ENCODE results near the gene SRMS. TPM values are rescaled to one million over a fixed set of nuclear protein-coding genes. Genes with fewer than 3 reads are reported as not detected.

Gene SRMS
- total RNA-seq, 1 experiment from 2014 or later: not detected

- no peak for DNase-seq (ENCODE audit: extremely low read depth, low read depth)
Observed at GRCh38 chr20:63542031-63542559, 5.5 kb downstream of the SRMS start.

GRCh38 chr20:63541371-63541770 is 6.2 kb downstream of the SRMS start:
- no peak for DNase-seq (ENCODE audit: extremely low read depth, low read depth)

- DNase-seq (ENCODE audit: extremely low read depth, low read depth): no peak
Observed at GRCh38 chr20:63540417-63541186, 6.9 kb downstream of the SRMS start.

- DNase-seq (ENCODE audit: extremely low read depth, low read depth): no peak
Observed at GRCh38 chr20:63539441-63540370, 7.8 kb downstream of the SRMS start.

GRCh38 chr20:63539092-63539430 is 8.5 kb downstream of the SRMS start:
- DNase-seq (ENCODE audit: extremely low read depth, low read depth): no peak

GRCh38 chr20:63538204-63539091 is 9.1 kb downstream of the SRMS start:
- peak; percentile 46 for DNase-seq (ENCODE audit: extremely low read depth, low read depth)

GRCh38 chr20:63537525-63538203 is 9.9 kb downstream of the SRMS start:
- peak; percentile 96 for DNase-seq (ENCODE audit: extremely low read depth, low read depth)

- DNase-seq (ENCODE audit: extremely low read depth, low read depth): peak; percentile 60
Observed at GRCh38 chr20:63536997-63537524, 10.5 kb downstream of the SRMS start, which contains the start of gene PTK6. Gene PTK6, minus strand, starts transcription at chr20:63537376. Its CDS starts 62 bp downstream, at chr20:63537314.

GRCh38 chr20:63536241-63536977 is 11.1 kb downstream of the SRMS start:
- DNase-seq (ENCODE audit: extremely low read depth, low read depth): peak; percentile 34

- DNase-seq (ENCODE audit: extremely low read depth, low read depth): no peak
Observed at GRCh38 chr20:63534831-63535651, 12.5 kb downstream of the SRMS start.

GRCh38 chr20:63534427-63534830 is 13.1 kb downstream of the SRMS start:
- no peak for DNase-seq (ENCODE audit: extremely low read depth, low read depth)

GRCh38 chr20:63533871-63534393 is 13.6 kb downstream of the SRMS start:
- no peak for DNase-seq (ENCODE audit: extremely low read depth, low read depth)

- no peak for DNase-seq (ENCODE audit: extremely low read depth, low read depth)
Observed at GRCh38 chr20:63533388-63533787, 14.2 kb downstream of the SRMS start.

- no peak for DNase-seq (ENCODE audit: extremely low read depth, low read depth)
Observed at GRCh38 chr20:63532449-63532971, 15.0 kb downstream of the SRMS start.

- no peak for DNase-seq (ENCODE audit: extremely low read depth, low read depth)
Observed at GRCh38 chr20:63531686-63532448, 15.7 kb downstream of the SRMS start.

GRCh38 chr20:63530788-63531160 is 16.8 kb downstream of the SRMS start:
- no peak for DNase-seq (ENCODE audit: extremely low read depth, low read depth)

Measured in NCI-H460 (cell line).